AG04450 (cell line): ENCODE data around the gene CMTM7. TPM values are rescaled to one million over a fixed set of nuclear protein-coding genes. Genes with fewer than 3 reads are reported as not detected.

Experiments used
- CTCF ChIA-PET: fragments of 300-600, 350-600 bp; formaldehyde crosslinking; extraction: SDS; loops from one replicate; lab custom pipeline; 2022; ENCODE audit warnings: antibody characterized with exemption, inconsistent platforms; lab: Charles Lee
- POLR2A ChIA-PET: fragments of 350-600 bp; formaldehyde crosslinking; extraction: SDS; loops from one replicate; lab custom pipeline; 2021; ENCODE audit warnings: antibody characterized with exemption, inconsistent platforms; lab: Yijun Ruan, JAX
- DNase-seq: peaks from one replicate; pipeline ENCODE4 v3.0.0-alpha.2; 2011; ENCODE audit warnings: low read depth, low spot score
- H3K27ac ChIP-seq: one replicate; pipeline ENCODE4 v1.5.1; 2012; ENCODE audit warnings: low read depth, low read length, control low read depth
- H3K27me3 ChIP-seq: one replicate; pipeline ENCODE4 v1.6.0; 2012; ENCODE audit warnings: low read length; ENCODE audit not compliant: control insufficient read depth, insufficient read depth
- H3K4me3 ChIP-seq: 2 replicates; pipeline ENCODE4 v1.5.1; 2011; ENCODE audit warnings: mild to moderate bottlenecking, low read depth, low read length, control low read depth
- H3K9me3 ChIP-seq: 2 replicates; pipeline ENCODE4 v1.5.1; 2012; ENCODE audit warnings: low read length; ENCODE audit not compliant: control insufficient read depth, insufficient read depth
- polyA plus RNA-seq: library from polyadenylated mRNA; depleted of rRNA; stranded (reverse); fragments of >200 nt; gene quantifications from 2 replicates; pipeline ENCODE4 v1.2.3, GENCODE V29; 2011
- TF ChIP-seq, protein P1 (sequence below): IDR thresholded peaks from 2 replicates; pipeline ENCODE4 v1.5.1; 2011; ENCODE audit warnings: low read depth, low read length, control low read depth, inconsistent platforms

The CMTM7 gene
- polyA plus RNA-seq, 1 experiment = 17.3 TPM

GRCh38 chr3:32401126-32401525 lies 9.5 kb downstream of the CMTM7 start:
- H3K9me3 ChIP-seq = no peaks in the 10 kb centered on the region
- CTCF ChIA-PET = interaction anchor here (1.3 kb wide), 1 partner anchor 26 kb away, joined by 9 read pairs; no protein-coding TSS in a partner anchor
- H3K27ac ChIP-seq = peak overlapping the region; percentile 87
- peak overlapping the region; percentile 54 for H3K4me3 ChIP-seq
- no peak for DNase-seq
- TF ChIP-seq, protein P1, sequence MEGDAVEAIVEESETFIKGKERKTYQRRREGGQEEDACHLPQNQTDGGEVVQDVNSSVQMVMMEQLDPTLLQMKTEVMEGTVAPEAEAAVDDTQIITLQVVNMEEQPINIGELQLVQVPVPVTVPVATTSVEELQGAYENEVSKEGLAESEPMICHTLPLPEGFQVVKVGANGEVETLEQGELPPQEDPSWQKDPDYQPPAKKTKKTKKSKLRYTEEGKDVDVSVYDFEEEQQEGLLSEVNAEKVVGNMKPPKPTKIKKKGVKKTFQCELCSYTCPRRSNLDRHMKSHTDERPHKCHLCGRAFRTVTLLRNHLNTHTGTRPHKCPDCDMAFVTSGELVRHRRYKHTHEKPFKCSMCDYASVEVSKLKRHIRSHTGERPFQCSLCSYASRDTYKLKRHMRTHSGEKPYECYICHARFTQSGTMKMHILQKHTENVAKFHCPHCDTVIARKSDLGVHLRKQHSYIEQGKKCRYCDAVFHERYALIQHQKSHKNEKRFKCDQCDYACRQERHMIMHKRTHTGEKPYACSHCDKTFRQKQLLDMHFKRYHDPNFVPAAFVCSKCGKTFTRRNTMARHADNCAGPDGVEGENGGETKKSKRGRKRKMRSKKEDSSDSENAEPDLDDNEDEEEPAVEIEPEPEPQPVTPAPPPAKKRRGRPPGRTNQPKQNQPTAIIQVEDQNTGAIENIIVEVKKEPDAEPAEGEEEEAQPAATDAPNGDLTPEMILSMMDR = no peak
- H3K27me3 ChIP-seq = no peaks in the 10 kb centered on the region
- POLR2A ChIA-PET = no interaction called here

DNA sequence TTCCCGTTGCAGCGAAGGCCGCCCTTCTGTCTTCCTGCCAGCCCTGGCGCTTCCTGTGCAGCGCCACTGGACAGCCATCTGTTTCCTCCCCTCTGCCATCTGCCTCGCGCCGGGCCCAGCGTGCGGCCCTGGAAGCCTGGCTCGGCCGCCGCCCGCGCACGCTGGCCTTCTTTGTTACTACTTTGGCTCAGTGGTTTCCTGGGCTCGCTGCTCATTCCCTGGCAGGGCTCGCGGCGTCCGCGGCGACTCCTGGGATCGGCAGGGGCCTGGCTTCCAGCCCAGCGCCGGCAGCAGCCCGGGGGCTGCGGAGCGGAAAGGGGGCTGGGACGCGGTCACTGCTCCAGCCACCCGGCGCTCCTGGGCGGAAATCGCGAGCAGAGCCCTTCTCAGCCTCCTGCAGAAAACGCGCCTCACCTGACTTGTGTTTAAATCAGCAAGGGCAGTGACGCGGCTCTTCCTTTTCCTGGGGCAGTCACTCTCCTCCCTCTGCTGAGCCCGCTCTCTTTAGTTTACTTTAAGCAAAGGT lies 10.0 kb downstream of the CMTM7 start:
- peak overlapping the region; percentile 87 for H3K27ac ChIP-seq
- no peaks in the 10 kb centered on the region for H3K9me3 ChIP-seq
- CTCF ChIA-PET = no interaction called here
- POLR2A ChIA-PET = no interaction called here
- H3K4me3 ChIP-seq = peak overlapping the region; percentile 54
- DNase-seq = no peak
- TF ChIP-seq, protein P1 = no peak
- no peaks in the 10 kb centered on the region for H3K27me3 ChIP-seq

DNA sequence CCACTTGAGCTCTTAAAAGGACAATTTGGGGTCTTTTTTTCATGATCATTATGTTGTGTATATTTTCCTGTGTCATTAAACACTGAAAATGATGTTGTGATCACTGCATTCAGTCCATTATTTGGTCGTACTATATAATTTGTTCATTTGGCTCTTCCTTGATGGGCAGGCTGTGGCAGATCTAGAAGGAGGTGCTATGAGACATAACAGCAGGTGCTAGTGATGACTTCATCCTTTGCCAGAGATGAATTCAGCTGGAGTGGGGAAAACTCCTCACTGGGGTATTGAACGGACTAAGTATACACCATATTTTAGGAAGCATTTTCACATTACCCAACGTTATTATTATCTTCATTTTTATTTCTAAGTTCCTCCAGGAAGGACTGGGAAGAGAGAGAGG lies 12.0 kb downstream of the CMTM7 start:
- H3K9me3 ChIP-seq = no peaks in the 10 kb centered on the region
- TF ChIP-seq, protein P1 = no peak
- CTCF ChIA-PET = interaction anchor here (1.3 kb wide), 1 partner anchor 64 kb away, joined by 4 read pairs; no protein-coding TSS in a partner anchor
- POLR2A ChIA-PET = no interaction called here
- H3K27me3 ChIP-seq = no peaks in the 10 kb centered on the region
- no peak overlapping the region for H3K27ac ChIP-seq
- no peak for DNase-seq
- H3K4me3 ChIP-seq = no peak overlapping the region

DNA sequence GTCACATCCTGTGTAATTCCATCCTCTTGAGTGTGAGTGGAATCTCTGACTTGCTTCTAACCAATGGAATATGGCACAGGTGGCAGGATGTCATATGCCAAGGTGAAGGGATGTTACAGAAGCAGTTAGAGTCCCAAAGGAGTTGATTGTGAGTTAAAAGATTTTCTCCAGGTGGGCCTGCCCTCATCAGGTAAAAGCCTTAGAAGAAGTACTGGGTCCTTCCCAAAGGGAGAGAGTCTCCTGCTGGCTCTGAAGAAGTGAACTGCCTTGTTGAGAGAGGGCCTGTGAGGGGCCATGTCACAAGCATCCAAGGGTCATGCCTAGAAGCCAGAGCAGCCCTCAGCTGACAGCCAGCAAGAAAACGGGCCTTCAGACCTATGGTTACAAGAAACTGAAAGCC lies 13.1 kb downstream of the CMTM7 start:
- no peaks in the 10 kb centered on the region for H3K9me3 ChIP-seq
- TF ChIP-seq, protein P1 = no peak
- no peak for DNase-seq
- H3K4me3 ChIP-seq = no peak overlapping the region
- H3K27ac ChIP-seq = no peak overlapping the region
- ChIA-PET CTCF (no interaction called here), POLR2A (no interaction called here)
- no peaks in the 10 kb centered on the region for H3K27me3 ChIP-seq

GRCh38 chr3:32405155-32405554 lies 13.5 kb downstream of the CMTM7 start:
- H3K27ac ChIP-seq = no peak overlapping the region
- ChIA-PET POLR2A (no interaction called here), CTCF (interaction anchor here (0.7 kb wide), 1 partner anchor 63 kb away, joined by 3 read pairs; no protein-coding TSS in a partner anchor)
- TF ChIP-seq, protein P1 = no peak
- H3K9me3 ChIP-seq = no peaks in the 10 kb centered on the region
- H3K27me3 ChIP-seq = no peaks in the 10 kb centered on the region
- DNase-seq = no peak
- no peak overlapping the region for H3K4me3 ChIP-seq
